K562 (cell line): Measurements from ENCODE around the gene SLC49A4. TPM values are rescaled to one million over a fixed set of nuclear protein-coding genes. Genes with fewer than 3 reads are reported as not detected.

Experiments used
- ATAC-seq: fragments of 200-7000 bp; cut with Tn5 transposase; 3 replicates; pipeline ENCODE4 v1.9.1; 2020; ENCODE audit warnings: moderate library complexity
- BruUV-seq: library from RNA; stranded (reverse); fragments of 400-500 nt; replicated peaks from 2 replicates; lab custom pipeline; 2021; lab: Mats Ljungman, UMichigan
- CTCF ChIA-PET: fragments of 300-600 bp; formaldehyde crosslinking; extraction: SDS; loops from one replicate; lab custom pipeline; 2021; ENCODE audit warnings: low intra/inter-chr PET ratio; lab: Yijun Ruan, JAX
- POLR2A ChIA-PET: fragments of 300-600, 350-650 bp; sonication (Branson Sonifier 250); formaldehyde crosslinking; extraction: SDS; loops from one replicate; lab custom pipeline; 2021; ENCODE audit warnings: antibody characterized with exemption, inconsistent platforms; lab: Yijun Ruan, JAX
- DNase-seq, 4 experiments: peaks; one replicate each; pipeline versions ENCODE4 v3.0.0 to v3.0.0-alpha.2; 2011 to 2018; ENCODE audit warnings: low spot score in 3 of 4, mixed read lengths in 3 of 4; ENCODE audit errors: extremely low read depth in 1 of 4
- FAIRE-seq: peaks from 2 replicates; lab custom pipeline; 2011; peaks lifted over from hg19 to GRCh38; lab: Jason Lieb, UNC
- H2AFZ ChIP-seq: 2 replicates; pipeline ENCODE4 v1.6.0; 2011; ENCODE audit warnings: low read depth, low read length, control low read depth, inconsistent platforms
- H3K27ac ChIP-seq: fragments of 200-600 bp; 3 replicates; pipeline ENCODE4 v1.8.0; 2011; ENCODE audit warnings: low read depth, mild to moderate bottlenecking, control low read depth, inconsistent platforms, low read length, moderate library complexity, mixed read lengths; ENCODE audit errors: extremely low read depth
- H3K27me3 ChIP-seq, 2 experiments: fragments of 300-600 bp in 1 of 2; 2 replicates in 1 of 2; 3 replicates in 1 of 2; pipeline versions ENCODE4 v1.6.0 to v1.8.0; 2011; ENCODE audit warnings: inconsistent platforms in 2 of 2, low read length in 2 of 2, mild to moderate bottlenecking in 1 of 2, mixed read lengths in 1 of 2, moderate library complexity in 1 of 2; ENCODE audit not compliant: control insufficient read depth in 2 of 2, insufficient read depth in 2 of 2
- H3K36me3 ChIP-seq: fragments of 300-600 bp; 3 replicates; pipeline ENCODE4 v1.8.0; 2011; ENCODE audit warnings: mild to moderate bottlenecking, low read length, inconsistent platforms; ENCODE audit not compliant: control insufficient read depth, insufficient read depth
- H3K4me1 ChIP-seq, 2 experiments: fragments of 200-600 bp in 1 of 2; replicated peaks in 1 of 2; 2 replicates in 1 of 2; 3 replicates in 1 of 2; pipeline versions ENCODE4 v1.5.1 to v1.8.0; 2011; ENCODE audit warnings: inconsistent platforms in 2 of 2, low read length in 2 of 2, mild to moderate bottlenecking in 1 of 2, mixed read lengths in 1 of 2, moderate library complexity in 1 of 2; ENCODE audit not compliant: control insufficient read depth in 2 of 2, insufficient read depth in 2 of 2
- H3K4me2 ChIP-seq: 2 replicates; pipeline ENCODE4 v1.6.1; 2011; ENCODE audit warnings: low read length, control low read depth, inconsistent platforms, mixed read lengths; ENCODE audit not compliant: insufficient read depth
- H3K4me3 ChIP-seq: fragments of 200-600 bp; sonication (generic), shearing (Covaris generic); 2 replicates; pipeline ENCODE4 v1.5.1; 2016; ENCODE audit warnings: control low read depth, inconsistent platforms
- H3K79me2 ChIP-seq: fragments of 200-600 bp; 3 replicates; pipeline ENCODE4 v1.8.0; 2011; ENCODE audit warnings: low read length, inconsistent platforms; ENCODE audit not compliant: control insufficient read depth, insufficient read depth
- H3K9ac ChIP-seq, 2 experiments: 2 replicates each; pipeline versions ENCODE4 v1.6.0 to v1.6.1; 2011; ENCODE audit warnings: low read depth in 2 of 2, low read length in 2 of 2, control low read depth in 1 of 2, inconsistent platforms in 1 of 2, mild to moderate bottlenecking in 1 of 2, mixed read lengths in 1 of 2; ENCODE audit not compliant: insufficient read depth in 1 of 2
- H3K9me1 ChIP-seq: one replicate; pipeline ENCODE4 v1.6.0; 2011; ENCODE audit warnings: inconsistent platforms, mild to moderate bottlenecking, low read length, moderate library complexity; ENCODE audit not compliant: control insufficient read depth, insufficient read depth
- H3K9me3 ChIP-seq: replicated peaks from 2 replicates; pipeline ENCODE4 v1.5.1; 2011; ENCODE audit warnings: low read depth, low read length, inconsistent platforms; ENCODE audit not compliant: control insufficient read depth, insufficient read depth
- H4K20me1 ChIP-seq: replicated peaks from 2 replicates; pipeline ENCODE4 v1.6.1; 2011; ENCODE audit warnings: low read length, inconsistent platforms, mixed read lengths; ENCODE audit not compliant: control insufficient read depth, insufficient read depth
- ARID1B ChIP-seq: fragments of 450-650 bp; IDR thresholded peaks from 2 replicates; pipeline ENCODE4 v1.6.1; 2016; ENCODE audit warnings: antibody characterized with exemption, mild to moderate bottlenecking, inconsistent platforms
- CBX1 ChIP-seq: sonication (generic); IDR thresholded peaks from 2 replicates; pipeline ENCODE4 v1.6.1; 2016; ENCODE audit warnings: antibody characterized with exemption, low read depth, mild to moderate bottlenecking
- CUX1 ChIP-seq: fragments of 200-800 bp; sonication (Bioruptor generic); IDR thresholded peaks from 2 replicates; pipeline ENCODE4 v1.6.1; 2016; ENCODE audit warnings: missing genetic modification characterization, missing compliant biosample characterization
- EHMT2 ChIP-seq: fragments of 450-650 bp; IDR thresholded peaks from 2 replicates; pipeline ENCODE4 v1.6.1; 2018; ENCODE audit warnings: antibody characterized with exemption
- GATA2 ChIP-seq: sonication (generic); formaldehyde crosslinking; IDR thresholded peaks from 2 replicates; pipeline ENCODE4 v1.4.0; 2020; ENCODE audit warnings: mild to moderate bottlenecking, missing genetic modification reagents
- IRF9 ChIP-seq: fragments of 450-650 bp; IDR thresholded peaks from 2 replicates; pipeline ENCODE4 v1.6.1; 2016; ENCODE audit warnings: missing biosample characterization, missing genetic modification characterization
- KLF1 ChIP-seq: fragments of 450-650 bp; IDR thresholded peaks from 2 replicates; pipeline ENCODE4 v1.6.1; 2016; ENCODE audit warnings: missing genetic modification characterization, missing compliant biosample characterization
- NCOR1 ChIP-seq: fragments of 450-650 bp; IDR thresholded peaks from 2 replicates; pipeline ENCODE4 v1.6.1; 2016; ENCODE audit warnings: mild to moderate bottlenecking, moderate library complexity
- NFATC3 ChIP-seq: fragments of 450-650 bp; IDR thresholded peaks from 2 replicates; pipeline ENCODE4 v1.6.1; 2017; ENCODE audit warnings: mild to moderate bottlenecking
- ZKSCAN8 ChIP-seq: fragments of 200-800 bp; sonication (Bioruptor generic); IDR thresholded peaks from 2 replicates; pipeline ENCODE4 v1.6.1; 2016; ENCODE audit warnings: missing genetic modification characterization, missing compliant biosample characterization
- ZNF311 ChIP-seq: fragments of 250-450 bp; sonication (Bioruptor Pico); IDR thresholded peaks from 2 replicates; pipeline ENCODE4 v1.4.0; 2020; ENCODE audit warnings: mild to moderate bottlenecking, moderate library complexity
- WGBS: fragments of 100-300 bp; shearing (Covaris generic); methylation state at CpG from one replicate; pipeline ENCODE4 v1.1.6; 2016; ENCODE audit warnings: low coverage, mixed read lengths; ENCODE audit not compliant: insufficient coverage; ENCODE audit errors: missing lambda C conversion rate; 5-methylcytosine and 5-hydroxymethylcytosine counted together
- in situ Hi-C: fragments of 300-500 bp; cut with MboI; formaldehyde crosslinking; loops from 4 replicates; pipeline ENCODE4 v1.15.0; 2018; ENCODE audit warnings: inconsistent platforms, mixed read lengths
- intact Hi-C: fragments of 100-400 bp; cut with micrococcal nuclease; formaldehyde crosslinking; loops from 2 replicates; pipeline ENCODE4 v1.14.2; 2022
- polyA plus RNA-seq, 8 experiments: library from polyadenylated mRNA; depleted of rRNA in 4 of 8; stranded (reverse) in 5 of 8; unstranded in 3 of 8; fragments of >200 nt; fragmentation: Nextera tagmentation in 2 of 8; fragmentation: Illumina TruSeq in 1 of 8; extraction: Ambion mirVana in 2 of 8; extraction: Trizol in 1 of 8; gene quantifications; 2 replicates each; pipeline versions ENCODE4 v1.2.1 to v1.2.3, GENCODE V29; 2011 to 2014; ENCODE audit warnings: inconsistent platforms in 1 of 8, missing spikeins in 1 of 8
- total RNA-seq, 7 experiments: library from RNA; depleted of rRNA in 6 of 7; stranded (reverse); fragments of >200 nt in 6 of 7; fragmentation: Illumina TruSeq in 2 of 7; extraction: Trizol in 2 of 7; gene quantifications; 2 replicates each; pipeline versions ENCODE4 v1.2.1 to v1.2.3, GENCODE V29; 2011 to 2021; ENCODE audit warnings: low replicate concordance in 1 of 7

The SLC49A4 gene
- total and polyA plus RNA-seq, 9 of the 15 experiments (the other 6 are each of a cell fraction or from before 2014, with no cell fraction given) = 0.15 to 1.3 (median 0.83) TPM

- POLR2A ChIA-PET = no interaction called here
- H3K79me2 ChIP-seq = no peaks in the 10 kb centered on the region; the same call in 2 of the 3 replicates
- no peak for TF ChIP-seq IRF9 (tag)
- no peak for TF ChIP-seq NCOR1
- TF ChIP-seq ZKSCAN8 = no peak
- no peak for TF ChIP-seq NFATC3
- TF ChIP-seq, all 486 proteins: peak for 0
- no peaks in the 10 kb centered on the region; a peak in 1 of 5 replicates for H3K4me1 ChIP-seq
- H4K20me1 ChIP-seq = no peaks in the 10 kb centered on the region
- in situ Hi-C loops (no loop called here), intact Hi-C loops (no loop called here)
- BruUV-seq = no TSS peak
- CTCF ChIA-PET = no interaction called here
- H3K36me3 ChIP-seq = no peaks in the 10 kb centered on the region
- WGBS = 83% methylated on average over 1 of the region's 1 CpG
- no peak overlapping the region for H3K4me3 ChIP-seq
- FAIRE-seq (no peak), DNase-seq (no peak), ATAC-seq (no peak)
- no peaks in the 10 kb centered on the region for H3K9me3 ChIP-seq
- no peak overlapping the region for H2AFZ ChIP-seq
- H3K4me2 ChIP-seq = no peak overlapping the region
- H3K9ac ChIP-seq = no peak overlapping the region
- H3K27me3 ChIP-seq = no peaks in the 10 kb centered on the region
- no peaks in the 10 kb centered on the region for H3K9me1 ChIP-seq
- no peak overlapping the region for H3K27ac ChIP-seq
Observed at GRCh38 chr3:122786066-122786465, 8.8 kb upstream of the SLC49A4 start.

DNA sequence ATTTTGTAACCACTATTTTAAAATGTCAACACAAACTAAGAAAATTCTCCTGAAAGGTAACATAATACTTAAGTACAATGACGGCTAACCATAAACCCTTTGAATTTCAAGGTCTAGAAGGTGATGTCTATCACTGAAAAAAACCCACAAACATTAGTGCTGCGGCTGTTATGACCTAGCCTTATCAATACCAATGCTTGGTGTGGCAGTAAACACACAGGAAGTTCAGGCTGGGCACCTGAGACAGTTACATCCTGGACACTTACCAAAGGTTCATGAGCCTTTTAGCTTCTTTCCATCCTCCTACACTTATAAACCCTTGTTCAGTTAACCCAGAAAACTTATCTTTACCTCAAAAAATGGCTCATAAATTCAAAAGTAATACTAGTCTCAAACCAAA lies 7.0 kb upstream of the SLC49A4 start:
- ATAC-seq (peak; percentile 63), DNase-seq (peak in 1 of 4 experiments; percentile 8), FAIRE-seq (no peak)
- Histone ChIP-seq H3K27me3 (no peaks in the 10 kb centered on the region), H3K4me3 (no peak overlapping the region), H3K36me3 (no peaks in the 10 kb centered on the region), H3K4me1 (no peaks in the 10 kb centered on the region; a peak in 2 of 5 replicates), H3K9ac (no peak overlapping the region), H3K9me3 (no peaks in the 10 kb centered on the region), H3K4me2 (no peak overlapping the region; the same call in none of the 2 replicates), H3K79me2 (no peaks in the 10 kb centered on the region; the same call in 2 of the 3 replicates), H2AFZ (peak overlapping the region; percentile 60; the same call in 1 of the 2 replicates), H4K20me1 (no peaks in the 10 kb centered on the region), H3K9me1 (no peaks in the 10 kb centered on the region), H3K27ac (peak overlapping the region; percentile 44; the same call in 2 of the 3 replicates)
- 11% methylated on average over 2 of the region's 2 CpGs for WGBS
- no TSS peak for BruUV-seq
- intact Hi-C loops (no loop called here), in situ Hi-C loops (no loop called here)
- CTCF ChIA-PET = no interaction called here
- POLR2A ChIA-PET = interaction anchor here (0.6 kb wide), 1 partner anchor 32 kb away, joined by 3 read pairs; no protein-coding TSS in a partner anchor
- TF ChIP-seq ZNF311 (CRISPR knock-in tag) (no peak), ARID1B (no peak), KLF1 (tag) (no peak), EHMT2 (no peak), CBX1 (no peak), CUX1 (no peak), GATA2 (no peak)
